WI38 (cell line): ENCODE results near the gene DROSHA.

Source experiments
- H3K4me3 ChIP-seq: 2 replicates; pipeline ENCODE4 v1.5.1; 2011; ENCODE audit warnings: low read depth, mild to moderate bottlenecking, control low read depth, low read length
- CTCF ChIP-seq: IDR thresholded peaks from 2 replicates; pipeline ENCODE4 v1.5.1; 2012; ENCODE audit warnings: low read depth, mild to moderate bottlenecking, control low read depth, low read length

DROSHA gene

GRCh38 chr5:31523041-31523440, 8.9 kb downstream of the DROSHA start:
- no peak for TF ChIP-seq CTCF
- no peak overlapping the region for H3K4me3 ChIP-seq

- no peak for TF ChIP-seq CTCF
- H3K4me3 ChIP-seq: no peak overlapping the region
Measured at GRCh38 chr5:31516802-31517201, 15.1 kb downstream of the DROSHA start.

- no peak overlapping the region for H3K4me3 ChIP-seq
- no peak for TF ChIP-seq CTCF
Measured at GRCh38 chr5:31511305-31511704, 20.6 kb downstream of the DROSHA start.

GRCh38 chr5:31504529-31504928, 27.4 kb downstream of the DROSHA start:
- H3K4me3 ChIP-seq: no peak overlapping the region
- no peak for TF ChIP-seq CTCF

- H3K4me3 ChIP-seq: no peak overlapping the region
- no peak for TF ChIP-seq CTCF
Measured at GRCh38 chr5:31502506-31502905, 29.4 kb downstream of the DROSHA start.

- no peak for TF ChIP-seq CTCF
- no peak overlapping the region for H3K4me3 ChIP-seq
Measured at GRCh38 chr5:31500256-31500655, 31.6 kb downstream of the DROSHA start.

- TF ChIP-seq CTCF: no peak
- no peak overlapping the region for H3K4me3 ChIP-seq
Measured at GRCh38 chr5:31496891-31497290, 35.0 kb downstream of the DROSHA start.
